ENCODE measurements around the gene DPH3.
A peak's percentile ranks its signal among the peaks of the same experiment; 100 is the strongest.

The DPH3 gene

DNA sequence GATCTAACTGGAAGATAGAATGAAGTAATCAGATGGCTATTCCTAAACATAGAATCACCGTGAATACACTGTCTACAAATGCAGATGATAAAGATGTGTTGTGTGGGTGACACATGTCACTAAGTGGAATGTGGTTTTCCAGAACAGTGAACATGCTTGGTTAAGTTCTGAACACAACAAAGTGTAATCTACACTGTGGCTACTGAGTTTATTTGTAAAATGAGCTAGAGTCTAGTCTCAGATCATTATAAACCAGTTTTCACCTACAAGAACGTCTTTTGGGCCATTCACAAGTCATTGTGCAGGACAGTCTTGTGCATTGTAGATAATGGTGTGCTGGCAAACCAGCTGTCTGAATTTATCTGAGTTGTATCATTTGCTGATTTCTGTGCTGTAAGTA lies 35.6 kb upstream of the DPH3 start:
- no peak for TF ChIP-seq ZNF274 (IDR thresholded peaks at IDR 0.05; ENCODE audit: low read depth, low read length)

GRCh38 chr3:16299746-16300145 lies 35.0 kb upstream of the DPH3 start:
- no peak overlapping the region for H3K4me3 ChIP-seq (ENCODE audit: low read length)
- no peak for TF ChIP-seq ZNF274 (IDR thresholded peaks at IDR 0.05; ENCODE audit: low read depth, low read length)

More for the DNA sequence above, 35.6 kb upstream of the DPH3 start:
- H3K4me3 ChIP-seq (ENCODE audit: low read length): no peak overlapping the region

DNA sequence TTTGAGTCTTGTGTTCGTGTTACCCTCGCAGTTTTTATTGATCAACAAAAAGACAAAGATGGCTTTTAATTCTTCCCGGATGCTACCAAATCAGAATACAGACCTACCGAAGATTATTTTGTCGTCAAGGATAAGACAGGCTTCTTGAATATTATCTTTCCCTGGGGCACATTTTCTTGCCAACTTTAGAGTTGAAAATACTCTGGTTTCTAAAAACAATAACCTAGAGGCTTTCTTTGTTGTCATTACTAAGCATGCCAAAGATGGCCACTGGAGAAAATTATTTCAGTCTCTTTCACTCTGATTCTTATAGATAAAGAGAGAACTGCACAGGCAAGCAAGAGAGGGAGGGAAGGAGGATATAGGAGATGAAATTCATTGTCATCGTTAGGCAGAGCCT lies 34.1 kb upstream of the DPH3 start:
- TF ChIP-seq ZNF274 (IDR thresholded peaks at IDR 0.05; ENCODE audit: low read depth, low read length): no peak
- H3K4me3 ChIP-seq (ENCODE audit: low read length): no peak overlapping the region

GRCh38 chr3:16297997-16298885 lies 33.5 kb upstream of the DPH3 start:
- TF ChIP-seq ZNF274 (IDR thresholded peaks at IDR 0.05; ENCODE audit: low read depth, low read length): no peak
- H3K4me3 ChIP-seq (ENCODE audit: low read length): no peak overlapping the region

- H3K4me3 ChIP-seq (ENCODE audit: low read length): no peak overlapping the region
- TF ChIP-seq ZNF274 (IDR thresholded peaks at IDR 0.05; ENCODE audit: low read depth, low read length): no peak
These were observed 30.7 kb upstream of the DPH3 start for GRCh38 chr3:16295298-16295890.

GRCh38 chr3:16294844-16295243 lies 30.1 kb upstream of the DPH3 start:
- H3K4me3 ChIP-seq (ENCODE audit: low read length): no peak overlapping the region
- TF ChIP-seq ZNF274 (IDR thresholded peaks at IDR 0.05; ENCODE audit: low read depth, low read length): no peak

DNA sequence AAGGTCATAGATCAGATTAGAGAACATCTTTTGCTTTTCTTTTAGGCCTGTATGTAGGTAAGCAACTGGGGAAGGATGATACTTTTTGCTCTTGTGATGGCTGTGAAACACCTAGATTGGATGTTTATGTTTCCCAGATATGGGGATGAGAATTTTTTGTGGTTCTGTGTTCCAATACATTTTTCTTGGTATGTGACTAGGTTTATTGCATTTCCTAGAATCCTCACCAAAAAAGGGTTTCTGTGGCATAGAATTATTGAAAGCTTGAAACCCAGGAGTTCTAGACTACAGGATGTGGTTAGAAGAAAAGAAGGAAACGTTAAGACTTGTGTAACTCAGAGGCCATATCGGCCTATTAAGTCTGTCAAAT lies 26.1 kb upstream of the DPH3 start:
- H3K4me3 ChIP-seq (ENCODE audit: low read length): no peak overlapping the region
- no peak for TF ChIP-seq ZNF274 (IDR thresholded peaks at IDR 0.05; ENCODE audit: low read depth, low read length)

DNA sequence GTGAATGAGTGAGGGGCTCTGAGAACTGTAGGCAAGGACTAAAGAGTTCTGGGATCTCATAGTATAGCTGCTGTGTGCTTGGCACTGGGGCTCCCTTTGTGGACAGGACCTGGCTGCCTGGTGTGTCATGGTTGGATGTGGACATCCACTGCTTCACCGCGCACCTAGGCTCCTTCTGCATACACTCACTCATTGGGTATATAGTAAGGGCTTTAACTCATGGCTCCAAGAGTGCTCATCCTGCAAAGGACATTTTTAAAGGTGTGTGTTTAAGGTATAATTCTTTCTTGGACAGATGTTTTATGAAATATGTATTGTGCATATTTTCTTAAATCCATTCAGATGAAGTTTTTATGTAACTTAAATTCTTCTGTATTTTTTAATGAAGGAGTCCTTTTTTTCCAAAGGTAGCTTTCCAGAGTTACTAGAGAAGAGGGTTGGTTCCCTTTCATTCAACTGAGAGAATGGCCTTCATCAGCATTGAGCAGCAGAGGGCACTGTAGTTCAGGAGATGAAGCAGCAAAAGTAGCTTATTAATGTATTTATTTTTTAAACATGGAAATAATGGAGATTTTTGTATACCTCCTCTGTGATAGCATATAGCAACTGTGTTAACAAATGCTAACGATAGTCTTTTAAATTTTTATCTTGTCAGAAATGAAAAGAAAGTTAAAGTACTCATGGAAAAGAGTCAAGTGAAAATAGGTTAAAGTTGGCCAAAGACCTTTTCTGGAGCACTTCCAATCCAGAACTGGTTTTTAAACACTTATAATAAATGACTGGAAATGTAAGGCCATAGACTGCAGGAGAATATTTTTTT lies 25.5 kb upstream of the DPH3 start:
- no peak overlapping the region for H3K4me3 ChIP-seq (ENCODE audit: low read length)
- no peak for TF ChIP-seq ZNF274 (IDR thresholded peaks at IDR 0.05; ENCODE audit: low read depth, low read length)

DNA sequence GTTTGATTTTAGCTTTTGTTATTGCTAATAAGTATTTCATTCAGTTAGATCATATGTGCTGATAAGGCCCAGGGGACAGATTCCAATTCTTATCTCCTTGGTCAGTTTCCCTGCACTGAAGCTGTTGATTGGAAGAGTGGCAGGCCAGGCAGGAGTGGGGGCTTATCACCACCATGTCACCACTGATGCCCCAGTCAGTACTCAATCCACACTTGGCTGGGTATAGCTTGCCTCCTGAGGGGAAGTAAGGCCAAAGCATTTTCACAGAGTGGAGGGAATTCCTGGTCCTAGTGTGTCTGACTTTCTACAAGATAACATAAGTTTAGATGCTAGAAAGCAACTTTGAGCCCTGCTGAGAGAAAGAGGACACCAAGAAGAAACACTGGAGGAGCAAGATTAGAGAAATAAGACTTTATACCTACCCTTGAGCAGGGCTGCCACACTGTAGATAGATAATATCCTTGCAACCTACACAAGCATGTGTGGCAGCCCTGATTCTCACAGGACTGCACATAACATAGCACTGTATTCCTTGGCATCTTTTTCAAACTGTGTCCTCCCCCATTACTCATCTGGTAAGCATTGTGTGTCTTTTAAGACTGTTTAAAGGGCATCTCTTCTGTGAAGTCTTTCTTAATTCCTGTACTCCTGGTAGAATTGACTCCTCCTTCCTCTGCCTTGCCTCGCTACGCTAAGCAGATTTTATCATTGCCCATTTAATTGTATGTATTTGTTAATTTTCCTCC lies 24.6 kb upstream of the DPH3 start:
- H3K4me3 ChIP-seq (ENCODE audit: low read length): no peak overlapping the region
- TF ChIP-seq ZNF274 (IDR thresholded peaks at IDR 0.05; ENCODE audit: low read depth, low read length): no peak

GRCh38 chr3:16288664-16289063 lies 23.9 kb upstream of the DPH3 start:
- H3K4me3 ChIP-seq (ENCODE audit: low read length): peak overlapping the region; percentile 35; the same call in 1 of the 2 replicates
- TF ChIP-seq ZNF274 (IDR thresholded peaks at IDR 0.05; ENCODE audit: low read depth, low read length): no peak

- peak overlapping the region; percentile 70 for H3K4me3 ChIP-seq (ENCODE audit: low read length)
- TF ChIP-seq ZNF274 (IDR thresholded peaks at IDR 0.05; ENCODE audit: low read depth, low read length): no peak
These were observed 22.2 kb upstream of the DPH3 start for GRCh38 chr3:16286751-16287543.

GRCh38 chr3:16286161-16286560 lies 21.4 kb upstream of the DPH3 start:
- TF ChIP-seq ZNF274 (IDR thresholded peaks at IDR 0.05; ENCODE audit: low read depth, low read length): no peak
- H3K4me3 ChIP-seq (ENCODE audit: low read length): peak overlapping the region; percentile 70; the same call in 1 of the 2 replicates

GRCh38 chr3:16284633-16285032 lies 19.9 kb upstream of the DPH3 start:
- H3K4me3 ChIP-seq (ENCODE audit: low read length): no peak overlapping the region
- TF ChIP-seq ZNF274 (IDR thresholded peaks at IDR 0.05; ENCODE audit: low read depth, low read length): no peak

Data from GM08714 (cell line).